ENCODE measurements around the gene EVI5.
"Not testable (repeated sequence)": the region's sequence is repeated elsewhere in the genome, so short reads cannot be mapped to it uniquely, and the experiment has no call there.

EVI5 gene

DNA sequence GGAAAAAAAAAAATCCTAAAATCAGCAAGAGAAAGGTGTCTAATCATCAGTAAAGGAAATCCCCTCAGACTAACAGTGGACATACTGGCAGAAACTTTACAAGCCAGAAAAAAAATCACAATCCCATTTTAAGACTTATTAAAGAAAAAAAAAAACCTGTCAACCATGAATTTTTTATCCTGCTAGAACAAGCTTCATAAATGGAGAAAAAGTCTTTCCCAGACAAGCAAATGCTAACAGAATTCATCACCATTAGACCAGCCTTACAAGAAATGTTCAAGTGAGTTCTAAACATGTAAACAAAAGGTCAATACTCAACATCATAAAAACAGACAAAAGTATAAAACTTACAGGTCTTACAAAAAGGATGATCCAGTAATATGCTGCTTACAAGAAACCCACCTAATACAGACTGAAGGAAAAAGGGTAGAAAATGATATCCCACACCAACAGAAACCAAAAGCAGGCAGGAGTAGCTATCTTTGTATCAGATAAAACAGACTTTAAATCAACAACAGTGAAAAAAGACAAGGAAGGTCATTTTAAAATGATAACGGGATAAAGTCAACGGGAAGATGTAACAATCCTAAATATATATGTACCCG lies 129.6 kb downstream of the EVI5 start:
- Mint-ChIP-seq H3K4me1 (no peaks in the 10 kb centered on the region), H3K36me3 (ENCODE audit: low read depth) (peaks cover 93% of the 10 kb centered on the region), H3K4me3 (no peak overlapping the region), H3K9me3 (peaks cover 59% of the 10 kb centered on the region), H3K27ac (no peak overlapping the region), H3K27me3 (ENCODE audit: low read depth, poor library complexity) (peaks cover 3% of the 10 kb centered on the region)
- TF ChIP-seq, protein P1, sequence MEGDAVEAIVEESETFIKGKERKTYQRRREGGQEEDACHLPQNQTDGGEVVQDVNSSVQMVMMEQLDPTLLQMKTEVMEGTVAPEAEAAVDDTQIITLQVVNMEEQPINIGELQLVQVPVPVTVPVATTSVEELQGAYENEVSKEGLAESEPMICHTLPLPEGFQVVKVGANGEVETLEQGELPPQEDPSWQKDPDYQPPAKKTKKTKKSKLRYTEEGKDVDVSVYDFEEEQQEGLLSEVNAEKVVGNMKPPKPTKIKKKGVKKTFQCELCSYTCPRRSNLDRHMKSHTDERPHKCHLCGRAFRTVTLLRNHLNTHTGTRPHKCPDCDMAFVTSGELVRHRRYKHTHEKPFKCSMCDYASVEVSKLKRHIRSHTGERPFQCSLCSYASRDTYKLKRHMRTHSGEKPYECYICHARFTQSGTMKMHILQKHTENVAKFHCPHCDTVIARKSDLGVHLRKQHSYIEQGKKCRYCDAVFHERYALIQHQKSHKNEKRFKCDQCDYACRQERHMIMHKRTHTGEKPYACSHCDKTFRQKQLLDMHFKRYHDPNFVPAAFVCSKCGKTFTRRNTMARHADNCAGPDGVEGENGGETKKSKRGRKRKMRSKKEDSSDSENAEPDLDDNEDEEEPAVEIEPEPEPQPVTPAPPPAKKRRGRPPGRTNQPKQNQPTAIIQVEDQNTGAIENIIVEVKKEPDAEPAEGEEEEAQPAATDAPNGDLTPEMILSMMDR (IDR thresholded peaks at IDR 0.05) = no peak
- no peak for DNase-seq

DNA sequence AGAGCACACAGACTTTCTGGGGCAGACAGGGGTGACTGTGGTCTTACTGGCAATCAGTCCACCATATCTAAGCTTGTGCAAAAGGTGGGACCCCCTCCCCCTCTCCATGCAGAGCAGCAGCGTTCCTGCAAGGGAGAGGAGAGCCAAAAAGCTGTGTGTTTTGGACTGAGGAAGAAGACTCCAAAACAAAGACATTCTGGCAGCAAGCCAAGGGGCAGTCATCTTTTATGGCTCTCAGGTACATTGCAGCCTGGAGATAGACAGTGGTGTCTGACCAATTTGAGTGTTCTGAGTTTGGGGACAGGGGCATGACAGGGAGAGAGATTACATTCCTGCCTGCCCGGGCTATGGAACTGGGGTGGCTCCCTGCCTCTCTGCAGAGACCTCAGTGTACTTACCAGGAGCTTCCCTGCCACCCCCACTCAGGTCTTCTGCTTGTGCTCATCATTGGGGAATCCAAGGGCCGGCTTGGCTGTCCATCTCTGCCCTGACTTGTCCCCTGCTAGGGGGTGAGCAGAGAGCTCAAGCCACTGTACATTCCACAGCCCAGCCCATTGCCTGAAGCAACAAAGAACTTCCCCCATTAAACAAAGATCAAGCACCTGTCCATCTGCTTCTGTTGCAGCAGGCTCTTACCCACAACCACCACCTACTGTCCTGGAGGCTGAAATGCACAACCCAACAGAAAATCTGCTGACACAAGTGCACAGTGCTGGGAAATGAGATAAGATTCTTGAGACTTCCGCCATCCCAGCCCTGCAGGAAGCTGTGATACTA lies 131.1 kb downstream of the EVI5 start:
- peaks cover 3% of the 10 kb centered on the region for H3K27me3 Mint-ChIP-seq (ENCODE audit: low read depth, poor library complexity)
- H3K9me3 Mint-ChIP-seq = peaks cover 57% of the 10 kb centered on the region
- H3K36me3 Mint-ChIP-seq (ENCODE audit: low read depth) = peaks cover 86% of the 10 kb centered on the region
- DNase-seq = no peak
- TF ChIP-seq, protein P1 (IDR thresholded peaks at IDR 0.05) = no peak
- no peak overlapping the region for H3K4me3 Mint-ChIP-seq
- no peak overlapping the region for H3K27ac Mint-ChIP-seq
- no peaks in the 10 kb centered on the region for H3K4me1 Mint-ChIP-seq

DNA sequence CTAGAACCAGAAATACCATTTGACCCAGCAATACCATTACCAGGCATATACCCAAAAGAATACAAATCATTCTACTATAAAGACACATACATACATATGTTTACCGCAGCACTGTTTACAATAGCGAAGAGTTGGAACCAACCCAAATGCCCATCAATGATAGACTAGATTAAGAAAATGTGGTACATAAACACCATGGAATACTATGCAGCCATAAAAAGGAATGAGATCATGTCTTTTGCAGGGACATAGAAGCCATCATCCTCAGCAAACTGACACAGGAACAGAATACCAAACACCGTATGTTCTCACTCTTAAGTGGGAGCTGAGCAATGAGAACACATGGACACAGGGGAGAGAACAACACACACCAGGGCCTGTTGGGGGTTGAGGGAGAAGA lies 144.2 kb downstream of the EVI5 start:
- not testable (repeated sequence) for H3K4me1 Mint-ChIP-seq; H3K27me3 Mint-ChIP-seq (ENCODE audit: low read depth, poor library complexity); DNase-seq; H3K27ac Mint-ChIP-seq; H3K4me3 Mint-ChIP-seq
- Mint-ChIP-seq H3K36me3 (ENCODE audit: low read depth) (peaks cover 24% of the 10 kb centered on the region), H3K9me3 (peaks cover 18% of the 10 kb centered on the region)

DNA sequence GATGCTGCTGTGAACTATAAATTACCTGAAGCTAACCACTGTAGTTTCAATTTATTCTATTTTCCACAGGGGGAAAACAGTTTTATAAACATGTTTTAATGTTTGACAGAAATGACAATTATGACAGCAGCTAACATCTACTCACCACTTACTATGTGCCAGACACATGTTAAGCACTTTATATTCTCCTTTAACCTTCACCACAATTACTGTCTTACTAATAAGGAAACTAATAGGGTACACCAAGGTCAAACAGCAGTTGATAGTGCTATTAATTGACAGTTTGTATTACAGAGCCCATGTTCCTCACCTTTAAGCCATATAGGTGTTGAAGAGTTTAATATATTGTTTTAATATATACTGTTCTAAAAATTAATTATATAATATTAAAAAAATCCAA lies 146.4 kb downstream of the EVI5 start:
- Mint-ChIP-seq H3K4me1 (no peaks in the 10 kb centered on the region), H3K27me3 (ENCODE audit: low read depth, poor library complexity) (no peaks in the 10 kb centered on the region), H3K27ac (no peak overlapping the region), H3K36me3 (ENCODE audit: low read depth) (peaks cover 46% of the 10 kb centered on the region), H3K9me3 (peaks cover 40% of the 10 kb centered on the region), H3K4me3 (no peak overlapping the region)
- TF ChIP-seq, protein P1 (IDR thresholded peaks at IDR 0.05) = no peak
- no peak for DNase-seq

DNA sequence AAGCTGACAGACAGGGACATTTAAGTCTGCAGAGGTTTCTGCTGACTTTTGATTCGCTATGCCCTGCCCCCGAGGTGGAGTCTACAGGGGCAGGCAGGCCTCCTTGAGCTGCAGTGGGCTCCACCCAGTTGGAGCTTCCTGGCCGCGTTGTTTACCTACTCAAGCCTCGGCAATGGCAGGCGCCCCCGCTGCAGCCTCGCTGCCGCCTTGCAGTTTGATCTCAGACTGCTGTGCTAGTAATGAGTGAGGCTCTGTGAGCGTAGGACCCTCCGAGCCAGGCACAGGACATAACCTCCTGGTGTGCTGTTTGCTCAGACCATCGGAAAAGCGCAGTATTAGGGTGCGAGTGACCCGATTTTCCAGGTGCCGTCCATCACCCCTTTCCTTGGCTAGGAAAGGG lies 149.7 kb downstream of the EVI5 start:
- not testable (repeated sequence) for H3K4me3 Mint-ChIP-seq; H3K27ac Mint-ChIP-seq; DNase-seq; H3K27me3 Mint-ChIP-seq (ENCODE audit: low read depth, poor library complexity); H3K4me1 Mint-ChIP-seq
- Mint-ChIP-seq H3K9me3 (peaks cover 61% of the 10 kb centered on the region), H3K36me3 (ENCODE audit: low read depth) (peaks cover 59% of the 10 kb centered on the region)

DNA sequence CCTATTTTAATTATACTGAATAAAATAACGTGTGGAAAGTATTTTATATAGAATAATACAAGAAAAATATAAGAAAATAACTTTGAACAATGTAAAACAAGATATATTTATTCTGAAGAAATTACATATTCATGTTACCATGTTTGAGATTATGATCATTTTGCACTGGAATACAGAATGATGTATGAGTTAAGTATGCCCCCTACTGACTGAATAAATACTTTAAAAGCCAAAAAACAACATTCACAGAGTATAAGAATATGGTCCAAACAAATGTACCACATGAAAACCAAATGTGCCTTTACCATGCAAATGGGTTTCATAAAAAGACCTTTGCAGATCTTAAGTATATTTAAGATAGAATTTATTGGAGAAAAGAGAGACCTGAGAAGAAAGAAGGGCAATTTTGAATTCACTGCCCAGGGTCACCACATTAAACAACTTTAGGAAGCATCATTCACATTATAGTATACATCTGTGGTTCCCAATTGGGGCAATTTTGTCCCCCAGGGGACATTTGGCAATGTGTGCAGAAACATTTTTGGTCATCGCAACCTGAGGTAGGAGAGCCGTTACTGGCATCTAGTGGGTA lies 161.6 kb downstream of the EVI5 start:
- Mint-ChIP-seq H3K36me3 (ENCODE audit: low read depth) (peaks cover 39% of the 10 kb centered on the region), H3K27me3 (ENCODE audit: low read depth, poor library complexity) (no peaks in the 10 kb centered on the region), H3K4me1 (no peaks in the 10 kb centered on the region), H3K9me3 (peaks cover 12% of the 10 kb centered on the region), H3K27ac (no peak overlapping the region), H3K4me3 (no peak overlapping the region)
- no peak for DNase-seq
- TF ChIP-seq, protein P1 (IDR thresholded peaks at IDR 0.05) = peak; percentile 30

Measured in nephron progenitor cell (in vitro differentiated cells).